Limb (tissue), 2 donors: ENCODE results near the gene FCER2.
"Not testable (repeated sequence)": the region's sequence is repeated elsewhere in the genome, so short reads cannot be mapped to it uniquely, and the experiment has no call there.

Experiments
- DNase-seq, 2 donors: peaks; one replicate each; pipeline ENCODE4 v3.0.0-alpha.2; 2016; ENCODE audit errors: extremely low spot score in 2 of 2

FCER2 gene

GRCh38 chr19:7701654-7702457 lies at the start of gene FCER2:
Gene FCER2 (minus strand): TSS chr19:7702131. CDS start chr19:7699760, 2,371 bp downstream.
- no peak for DNase-seq

DNA sequence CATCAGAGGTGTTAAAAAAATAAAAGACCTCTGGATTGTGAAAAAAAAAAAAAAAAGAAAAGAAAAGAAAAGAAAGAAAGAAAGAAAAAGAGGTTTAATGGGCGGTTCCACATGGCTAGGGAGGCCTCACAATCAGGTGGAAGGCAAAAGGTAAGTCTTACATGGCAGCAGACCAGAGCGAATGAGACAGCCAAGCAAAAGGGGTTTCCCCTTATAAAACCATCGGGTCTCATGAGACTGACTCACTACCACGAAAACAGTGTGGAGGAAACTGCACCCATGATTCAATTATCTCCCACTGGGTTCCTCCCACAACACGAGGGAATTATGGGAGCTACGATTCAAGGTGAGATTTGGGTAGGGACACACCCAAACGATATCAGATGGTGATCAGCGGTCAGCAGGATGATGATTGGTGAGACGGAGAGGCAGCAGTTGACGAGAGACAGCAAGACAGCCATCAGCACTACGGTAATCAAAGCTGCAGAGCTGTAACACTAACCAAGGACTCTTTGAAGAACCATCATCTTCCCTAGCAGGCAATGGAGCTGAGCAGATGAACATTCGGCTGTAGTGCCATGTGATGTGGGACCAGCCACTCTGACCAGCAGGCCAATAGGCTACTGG lies 49.3 kb upstream of the FCER2 start:
- DNase-seq: no peak

DNA sequence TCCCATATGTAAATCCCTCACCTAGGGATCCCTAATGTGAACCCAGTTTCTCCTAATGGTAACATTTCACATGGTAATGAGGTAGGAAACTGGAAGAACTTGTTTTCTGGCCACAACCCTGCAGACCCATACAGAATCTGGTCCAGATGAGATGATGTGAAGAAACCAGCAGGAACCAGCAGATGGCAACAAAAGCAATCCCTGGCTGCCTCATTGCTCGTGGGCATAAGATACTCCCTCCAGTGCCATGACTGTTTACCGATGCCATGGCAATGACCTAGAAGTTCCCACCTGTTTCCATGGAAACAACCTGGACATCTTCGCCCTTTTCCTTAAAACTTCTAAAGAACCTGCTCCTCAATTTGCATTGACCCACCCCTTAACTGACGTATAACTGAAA lies 46.8 kb upstream of the FCER2 start:
- DNase-seq: no peak

DNA sequence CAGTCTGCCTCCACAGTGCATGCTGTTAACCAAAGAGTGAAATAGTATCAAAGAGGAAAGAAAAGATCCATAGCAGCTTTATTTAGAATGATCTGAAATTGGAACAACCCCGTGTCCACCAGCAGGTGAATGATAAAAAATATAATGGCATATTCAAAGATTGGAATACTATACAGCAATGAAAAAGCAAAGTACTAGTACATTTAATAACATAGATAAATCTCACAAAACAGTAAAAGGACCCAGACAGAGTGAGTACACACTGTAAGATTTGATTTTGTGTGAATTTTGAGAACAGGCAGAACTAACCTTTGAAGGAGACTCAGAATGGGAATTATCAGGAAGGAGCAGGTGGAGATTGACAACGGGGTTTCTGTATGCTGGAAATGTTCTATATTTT lies 46.2 kb upstream of the FCER2 start:
- DNase-seq: no peak

GRCh38 chr19:7746903-7747884 lies 45.3 kb upstream of the FCER2 start, which contains the start of gene CD209:
Gene CD209 (minus strand): TSS chr19:7747534. CDS start chr19:7747511, 23 bp downstream.
- DNase-seq: no peak

DNA sequence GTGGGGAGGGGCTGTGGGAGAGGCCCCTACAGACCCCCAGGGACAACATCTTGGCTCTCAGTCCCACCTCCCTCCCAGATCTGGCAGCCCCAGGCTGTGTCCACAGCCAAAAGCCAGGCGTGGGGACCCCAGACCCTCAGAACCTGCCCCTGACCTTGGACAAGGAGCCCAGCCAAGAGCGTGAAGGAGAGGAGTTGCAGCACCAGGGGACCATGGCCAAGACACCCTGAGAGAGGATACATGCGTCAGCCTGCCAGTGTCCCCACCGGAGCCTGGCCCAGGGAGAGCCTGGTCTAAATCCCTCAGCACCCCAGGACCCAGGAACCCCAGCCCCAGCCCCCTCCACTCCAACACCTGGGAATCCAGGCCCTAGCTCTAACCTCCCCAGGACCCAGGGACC lies 44.4 kb upstream of the FCER2 start:
- DNase-seq: not testable (repeated sequence)

DNA sequence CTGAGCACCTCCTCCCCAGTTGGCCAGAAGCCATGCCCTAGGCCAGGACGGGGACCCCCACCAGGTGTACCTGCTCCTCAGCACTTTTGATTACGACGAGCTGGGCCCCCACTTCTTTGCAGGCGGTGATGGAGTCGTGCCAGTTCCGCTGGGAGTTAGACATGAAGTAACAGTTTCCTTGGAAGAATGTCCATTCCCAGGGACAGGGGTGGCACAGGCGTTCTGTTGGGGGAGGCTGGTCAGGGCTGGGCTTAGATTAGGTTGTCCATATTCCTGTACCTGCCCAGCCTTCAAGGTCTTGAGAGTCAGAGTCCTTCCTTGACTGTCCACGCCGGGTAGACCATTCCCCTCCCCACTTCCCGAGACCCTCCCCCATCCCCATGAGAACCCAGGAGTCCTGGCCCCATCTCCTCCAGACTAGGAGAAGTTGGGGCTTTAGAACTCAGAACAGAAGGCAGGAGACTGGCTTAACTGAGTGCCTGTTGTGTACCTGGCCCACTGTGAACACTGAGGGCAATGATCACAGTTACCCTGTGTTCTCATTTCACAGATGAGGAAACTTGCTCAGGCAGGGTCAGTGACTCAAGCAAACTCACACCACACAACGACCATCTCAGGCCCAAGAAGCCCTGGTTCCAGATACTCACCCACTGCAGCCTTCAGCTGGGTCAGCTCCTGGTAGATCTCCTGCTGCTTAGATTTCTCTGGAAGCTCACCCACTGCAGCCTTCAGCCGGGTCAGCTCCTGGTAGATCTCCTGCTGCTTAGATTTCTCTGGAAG lies 43.1 kb upstream of the FCER2 start:
- DNase-seq: no peak

DNA sequence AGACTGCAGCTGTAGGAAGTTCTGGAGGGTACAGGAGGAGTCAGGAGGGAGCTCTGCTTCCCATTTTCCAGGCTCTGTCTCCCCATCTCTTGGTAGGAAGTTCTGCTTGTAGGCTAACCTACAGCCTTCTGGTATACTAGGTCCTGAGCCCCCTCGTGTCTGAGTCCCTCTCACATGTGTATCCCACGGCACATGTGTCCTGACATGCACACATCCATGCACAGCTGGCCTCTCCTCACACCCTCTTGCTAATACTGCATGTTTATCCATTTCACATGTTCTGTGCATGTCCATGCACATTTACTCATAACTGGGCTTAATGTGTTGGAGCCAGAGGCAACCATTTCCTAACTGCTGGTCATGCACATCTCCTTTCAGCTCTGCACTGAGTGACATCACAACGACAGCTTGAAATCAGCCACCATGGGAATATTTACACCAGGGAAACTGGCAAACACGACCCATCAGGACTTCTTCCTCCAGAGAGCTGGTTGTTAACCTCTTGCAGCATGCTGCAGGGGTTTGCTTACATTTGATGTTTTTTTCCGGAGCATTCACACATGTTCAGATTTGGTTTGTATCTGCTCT lies 42.4 kb upstream of the FCER2 start:
- DNase-seq: no peak

DNA sequence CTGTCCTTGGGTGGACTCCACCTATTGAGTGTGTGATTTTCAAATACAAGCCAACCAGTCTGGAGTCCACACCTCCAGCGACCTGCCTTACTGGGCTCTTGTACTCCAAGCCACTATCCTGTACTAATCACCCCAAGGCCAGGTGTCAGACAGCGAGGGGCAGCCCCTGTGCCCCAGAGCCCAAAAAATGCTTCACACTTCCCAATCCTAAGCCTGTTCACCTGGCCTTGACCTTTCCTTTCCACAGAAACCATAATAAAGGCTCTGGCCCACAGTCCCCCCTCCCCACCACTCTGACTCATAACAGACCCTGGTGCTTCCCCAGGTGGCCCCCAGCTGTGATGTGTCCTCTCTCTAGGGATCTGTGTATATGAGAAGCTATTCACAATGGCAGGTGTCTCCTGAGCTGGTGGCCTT lies 41.5 kb upstream of the FCER2 start:
- no peak for DNase-seq

GRCh38 chr19:7742991-7743390 lies 41.1 kb upstream of the FCER2 start:
- no peak for DNase-seq

GRCh38 chr19:7742575-7742974 lies 40.6 kb upstream of the FCER2 start:
- no peak for DNase-seq

- DNase-seq: no peak
Observed at GRCh38 chr19:7740682-7741054, 38.7 kb upstream of the FCER2 start.

DNA sequence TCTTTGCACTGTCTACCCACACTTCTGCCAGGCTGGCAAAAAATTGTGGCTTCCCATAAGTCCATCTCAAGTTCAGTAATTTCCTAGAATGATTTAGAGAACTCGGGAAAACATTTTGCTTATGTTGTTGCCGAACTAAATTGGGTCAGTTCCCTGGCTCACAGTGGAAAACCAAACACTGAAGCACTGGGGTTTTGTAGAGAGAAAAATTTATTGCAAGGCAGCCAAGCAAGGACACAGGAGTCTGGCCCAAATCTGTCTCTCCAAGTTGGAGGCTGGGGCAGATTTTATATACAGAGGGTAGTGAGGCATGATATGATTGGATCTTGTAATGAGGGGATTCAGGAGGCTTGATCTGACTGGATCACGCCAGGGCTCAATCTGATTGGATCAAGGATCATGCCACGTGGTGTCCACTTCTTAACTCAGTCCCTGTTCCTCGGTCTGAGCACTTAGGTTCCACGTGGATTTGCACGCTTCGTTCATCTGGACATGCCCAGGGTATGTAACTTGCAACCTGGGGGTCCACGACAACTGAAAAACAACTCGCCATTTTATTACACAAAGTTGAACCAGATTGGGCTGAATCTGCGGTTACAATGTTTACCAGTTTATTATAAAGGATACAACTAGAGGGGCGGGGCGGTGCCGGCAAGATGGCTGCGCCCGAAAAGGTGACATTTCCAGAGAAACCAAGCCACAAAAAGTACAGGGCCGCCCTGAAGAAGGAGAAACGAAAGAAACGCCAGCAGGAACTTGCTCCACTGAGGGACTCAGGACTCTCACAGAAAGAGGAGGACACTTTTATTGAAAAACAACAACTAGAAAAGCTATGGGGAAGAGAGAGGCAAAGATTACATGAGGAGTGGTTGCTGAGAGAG lies 38.1 kb upstream of the FCER2 start:
- DNase-seq: no peak

DNA sequence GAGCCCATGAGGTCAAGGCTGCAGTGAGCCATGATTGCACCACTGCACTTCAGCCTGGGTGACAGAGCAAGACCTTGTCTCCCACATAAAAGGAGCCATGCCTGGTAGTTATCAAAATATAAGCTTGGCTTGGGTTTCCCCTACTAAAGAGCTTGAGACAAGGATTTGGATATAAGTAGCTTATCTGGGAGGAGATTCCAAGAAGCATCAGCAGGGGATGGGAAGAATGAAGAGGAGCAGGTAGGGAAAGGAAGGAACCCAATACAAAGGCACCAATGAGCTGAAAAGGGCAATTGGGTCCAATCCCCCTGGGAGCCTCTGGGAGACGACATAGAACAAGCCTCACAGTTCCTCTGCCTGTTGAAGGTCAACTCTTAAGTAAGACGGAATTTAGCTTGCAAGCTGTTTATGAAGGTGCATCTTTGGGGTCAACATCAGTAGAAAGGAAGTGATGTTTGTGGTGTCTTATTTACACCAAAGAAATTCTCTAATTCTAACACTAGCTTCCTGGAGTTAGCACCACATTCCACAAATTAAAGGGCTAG lies 37.4 kb upstream of the FCER2 start:
- no peak for DNase-seq

- DNase-seq: no peak
Observed at GRCh38 chr19:7738023-7738422, 36.1 kb upstream of the FCER2 start.

- DNase-seq: no peak
Observed at GRCh38 chr19:7737215-7737614, 35.3 kb upstream of the FCER2 start.

GRCh38 chr19:7736148-7736547 lies 34.2 kb upstream of the FCER2 start:
- DNase-seq: no peak

- no peak for DNase-seq
Observed at GRCh38 chr19:7734220-7735203, 32.6 kb upstream of the FCER2 start.
